MCF 10A (cell line): ENCODE measurements around the gene UFSP1. TPM values are rescaled to one million over a fixed set of nuclear protein-coding genes. Genes with fewer than 3 reads are reported as not detected.

Experiments used
- BruUV-seq: library from RNA; stranded (reverse); fragments of 400-500 nt; replicated peaks from 2 replicates; lab custom pipeline; 2021; lab: Mats Ljungman, UMichigan
- CTCF ChIA-PET: fragments of 300-600 bp; sonication (Branson Sonifier 250); formaldehyde crosslinking; extraction: SDS; loops from one replicate; lab custom pipeline; 2021; ENCODE audit warnings: antibody characterized with exemption, inconsistent platforms; lab: Yijun Ruan, JAX
- POLR2A ChIA-PET: fragments of 300-600, 350-650 bp; sonication (Branson Sonifier 250); formaldehyde crosslinking; extraction: SDS; loops from one replicate; lab custom pipeline; 2020; ENCODE audit warnings: antibody characterized with exemption, inconsistent platforms; lab: Yijun Ruan, JAX
- DNase-seq: peaks from one replicate; pipeline ENCODE4 v3.0.0-alpha.2; 2018; ENCODE audit not compliant: unreplicated experiment
- H3K27ac Mint-ChIP-seq: one replicate; pipeline ENCODE4 v1.8.0; 2022; ENCODE audit warnings: mild to moderate bottlenecking, low read depth, mixed read lengths; ENCODE audit not compliant: unreplicated experiment
- H3K27me3 Mint-ChIP-seq: one replicate; pipeline ENCODE4 v1.8.0; 2022; ENCODE audit warnings: mixed read lengths; ENCODE audit not compliant: insufficient read depth, unreplicated experiment
- H3K36me3 Mint-ChIP-seq: one replicate; pipeline ENCODE4 v1.8.0; 2022; ENCODE audit warnings: mild to moderate bottlenecking, moderate library complexity, mixed read lengths; ENCODE audit not compliant: insufficient read depth, unreplicated experiment
- H3K4me1 Mint-ChIP-seq: one replicate; pipeline ENCODE4 v1.8.0; 2022; ENCODE audit warnings: mixed read lengths; ENCODE audit not compliant: insufficient read depth, unreplicated experiment
- H3K4me3 Mint-ChIP-seq: one replicate; pipeline ENCODE4 v1.8.0; 2022; ENCODE audit warnings: mild to moderate bottlenecking, moderate library complexity, mixed read lengths; ENCODE audit not compliant: unreplicated experiment
- H3K9me3 Mint-ChIP-seq: one replicate; pipeline ENCODE4 v1.8.0; 2022; ENCODE audit warnings: mixed read lengths; ENCODE audit not compliant: unreplicated experiment
- CTCF ChIP-seq: fragments of 200-600 bp; IDR thresholded peaks from one replicate; pipeline ENCODE4 v1.8.0; 2022; ENCODE audit warnings: antibody characterized with exemption, mild to moderate bottlenecking; ENCODE audit not compliant: unreplicated experiment
- intact Hi-C: fragments of 100-400 bp; cut with micrococcal nuclease; formaldehyde crosslinking; loops from 2 replicates; pipeline ENCODE4 v1.14.1; 2022
- total RNA-seq: library from RNA; stranded (reverse); gene quantifications from 2 replicates; pipeline ENCODE4 v1.2.3, GENCODE V29; 2022

Gene UFSP1
- total RNA-seq, 1 experiment from 2014 or later, result 2.8 TPM

GRCh38 chr7:100888291-100888987, 1.1 kb downstream of the UFSP1 start:
- peak overlapping the region; percentile 83 for H3K27ac Mint-ChIP-seq
- H3K36me3 Mint-ChIP-seq, result peaks cover 46% of the 10 kb centered on the region
- no peak for DNase-seq
- H3K9me3 Mint-ChIP-seq, result no peaks in the 10 kb centered on the region
- no TSS peak for BruUV-seq
- H3K27me3 Mint-ChIP-seq, result no peaks in the 10 kb centered on the region
- intact Hi-C loops, result no loop called here
- H3K4me1 Mint-ChIP-seq, result peaks cover 22% of the 10 kb centered on the region
- peak overlapping the region; percentile 90 for H3K4me3 Mint-ChIP-seq
- ChIA-PET CTCF (interaction anchor here (0.6 kb wide), 1 partner anchor 324 kb away, joined by 4 read pairs; no protein-coding TSS in a partner anchor), POLR2A (interaction anchor here (0.6 to 6.5 kb wide), 8 partner anchors 12 to 330 kb away, joined by 3 to 157 read pairs (median 6); partner anchors contain the start of genes POP7, SLC12A9, SRRT and TRIM56)
- no peak for TF ChIP-seq CTCF

GRCh38 chr7:100887516-100888290, 1.8 kb downstream of the UFSP1 start:
- ChIA-PET CTCF (interaction anchor here (0.6 to 2.4 kb wide), 2 partner anchors 12 to 323 kb away, joined by 4 to 10 read pairs; no protein-coding TSS in a partner anchor), POLR2A (interaction anchor here (1.2 to 6.5 kb wide), 4 partner anchors 12 to 267 kb away, joined by 3 to 157 read pairs (median 13); partner anchors contain the start of genes POP7, SRRT and TRIP6)
- intact Hi-C loops, result no loop called here
- DNase-seq, result no peak
- peaks cover 28% of the 10 kb centered on the region for H3K4me1 Mint-ChIP-seq
- no peaks in the 10 kb centered on the region for H3K27me3 Mint-ChIP-seq
- H3K9me3 Mint-ChIP-seq, result no peaks in the 10 kb centered on the region
- H3K36me3 Mint-ChIP-seq, result peaks cover 53% of the 10 kb centered on the region
- TF ChIP-seq CTCF, result no peak
- peak overlapping the region; percentile 39 for H3K27ac Mint-ChIP-seq
- TSS peak; percentile 76 for BruUV-seq
- H3K4me3 Mint-ChIP-seq, result peak overlapping the region; percentile 90

GRCh38 chr7:100886936-100887515, 2.5 kb downstream of the UFSP1 start:
- Mint-ChIP-seq H3K4me1 (peaks cover 28% of the 10 kb centered on the region), H3K36me3 (peaks cover 60% of the 10 kb centered on the region), H3K4me3 (peak overlapping the region; percentile 90), H3K27ac (peak overlapping the region; percentile 55), H3K27me3 (no peaks in the 10 kb centered on the region), H3K9me3 (no peaks in the 10 kb centered on the region)
- POLR2A ChIA-PET, result interaction anchor here (0.6 to 6.5 kb wide), 3 partner anchors 11 to 1056 kb away, joined by 3 to 157 read pairs (median 3); partner anchors contain the start of gene SRRT
- no TSS peak for BruUV-seq
- intact Hi-C loops, result no loop called here
- no peak for TF ChIP-seq CTCF
- CTCF ChIA-PET, result interaction anchor here (0.5 to 2.4 kb wide), 2 partner anchors 11 to 194 kb away, joined by 6 to 10 read pairs; no protein-coding TSS in a partner anchor
- no peak for DNase-seq
